Transverse colon (tissue), 4 donors: ENCODE measurements around the gene LRRC3. TPM values are rescaled to one million over a fixed set of nuclear protein-coding genes. Genes with fewer than 3 reads are reported as not detected.
"Not testable (repeated sequence)": the region's sequence is repeated elsewhere in the genome, so short reads cannot be mapped to it uniquely, and the experiment has no call there.

Experiments used
- DNase-seq: peaks from one replicate; pipeline ENCODE4 v3.0.0-alpha.2; 2019
- H3K27ac ChIP-seq, 4 donors: fragments of 200-600 bp; sonication (generic); 2 replicates each; pipeline ENCODE4 v1.5.1; 2016 to 2018; ENCODE audit warnings: inconsistent platforms in 4 of 4
- H3K27me3 ChIP-seq: fragments of 200-600 bp; sonication (generic); 2 replicates; pipeline ENCODE4 v1.5.1; 2017; ENCODE audit warnings: inconsistent platforms
- H3K36me3 ChIP-seq, 4 donors: fragments of 200-600 bp; sonication (generic); 2 replicates each; pipeline ENCODE4 v1.5.1; 2017 to 2019; ENCODE audit warnings: inconsistent platforms in 4 of 4
- H3K4me1 ChIP-seq, 4 donors: fragments of 200-600 bp; sonication (generic); 2 replicates each; pipeline ENCODE4 v1.5.1; 2017 to 2020; ENCODE audit warnings: inconsistent platforms in 4 of 4
- H3K4me3 ChIP-seq, 4 donors: fragments of 200-600 bp; sonication (generic); 1 replicate in 1 of 4; 2 replicates in 3 of 4; pipeline versions ENCODE4 v1.5.1 to v1.6.1; 2017 to 2019; ENCODE audit warnings: inconsistent platforms in 4 of 4
- H3K9me3 ChIP-seq, 2 donors: fragments of 200-600 bp; sonication (generic); 2 replicates each; pipeline ENCODE4 v1.5.1; 2017 to 2019; ENCODE audit warnings: inconsistent platforms in 2 of 2
- EP300 ChIP-seq: sonication (generic); formaldehyde crosslinking; IDR thresholded peaks from one replicate; pipeline ENCODE4 v1.6.1; 2017; ENCODE audit warnings: antibody characterized with exemption, low read depth
- POLR2A ChIP-seq: fragments of 450-650 bp; IDR thresholded peaks from one replicate; pipeline ENCODE4 v1.6.1; 2016; ENCODE audit warnings: antibody characterized with exemption, mild to moderate bottlenecking, moderate library complexity
- POLR2AphosphoS5 ChIP-seq, 3 donors: sonication (generic); formaldehyde crosslinking; IDR thresholded peaks; one replicate each; pipeline ENCODE4 v1.6.1; 2016; ENCODE audit warnings: antibody characterized with exemption in 3 of 3
- WGBS, 2 donors: methylation state at CpG; one replicate each; pipeline ENCODE4 v1.1.5; 2018; ENCODE audit warnings: low coverage in 1 of 2; 5-methylcytosine and 5-hydroxymethylcytosine counted together
- in situ Hi-C, 4 donors: fragments of 200-750 bp; cut with MboI; loops; one replicate each; pipeline versions ENCODE4 v1.15.0 to v1.15.1; 2017; ENCODE audit warnings: low sequenced_read_pairs in 3 of 4, low pct_ligation_motif_present in 1 of 4, low pct_unique_long_range_greater_than_20kb in 1 of 4
- intact Hi-C: fragments of 100-400 bp; cut with DNase I; formaldehyde crosslinking; loops from one replicate; pipeline ENCODE4 v1.15.1; 2023; ENCODE audit warnings: low total_unique reads
- total RNA-seq, 4 donors: library from RNA; depleted of rRNA; stranded (reverse); fragments of >200 nt; gene quantifications; one replicate each; pipeline ENCODE4 v1.1.0, GENCODE V29; 2016
- TF ChIP-seq, protein P1 (sequence below), 5 experiments: fragments of 200-600 bp in 3 of 5; fragments of 450-650 bp in 2 of 5; sonication (generic) in 3 of 5; IDR thresholded peaks; 1 replicate in 2 of 5; 2 replicates in 3 of 5; pipeline ENCODE4 v1.5.1; 2016 to 2017; ENCODE audit warnings: antibody characterized with exemption in 5 of 5, inconsistent platforms in 3 of 5, mild to moderate bottlenecking in 2 of 5, moderate library complexity in 1 of 5

Gene LRRC3
- total RNA-seq, 4 donors from 2014 or later = 4.4 to 6.7 (median 5.1) TPM

GRCh38 chr21:44416193-44416592 lies 39.1 kb upstream of the LRRC3 start:
- Histone ChIP-seq H3K9me3 (no peaks in the 10 kb centered on the region), H3K36me3 (no peaks in the 10 kb centered on the region), H3K27ac (no peak overlapping the region), H3K27me3 (peaks cover 17% of the 10 kb centered on the region), H3K4me1 (no peaks in the 10 kb centered on the region), H3K4me3 (no peak overlapping the region)
- intact Hi-C loops (no loop called here), in situ Hi-C loops (no loop called here)
- no peak for TF ChIP-seq POLR2AphosphoS5 (IDR thresholded peaks at IDR 0.05)
- TF ChIP-seq, protein P1, sequence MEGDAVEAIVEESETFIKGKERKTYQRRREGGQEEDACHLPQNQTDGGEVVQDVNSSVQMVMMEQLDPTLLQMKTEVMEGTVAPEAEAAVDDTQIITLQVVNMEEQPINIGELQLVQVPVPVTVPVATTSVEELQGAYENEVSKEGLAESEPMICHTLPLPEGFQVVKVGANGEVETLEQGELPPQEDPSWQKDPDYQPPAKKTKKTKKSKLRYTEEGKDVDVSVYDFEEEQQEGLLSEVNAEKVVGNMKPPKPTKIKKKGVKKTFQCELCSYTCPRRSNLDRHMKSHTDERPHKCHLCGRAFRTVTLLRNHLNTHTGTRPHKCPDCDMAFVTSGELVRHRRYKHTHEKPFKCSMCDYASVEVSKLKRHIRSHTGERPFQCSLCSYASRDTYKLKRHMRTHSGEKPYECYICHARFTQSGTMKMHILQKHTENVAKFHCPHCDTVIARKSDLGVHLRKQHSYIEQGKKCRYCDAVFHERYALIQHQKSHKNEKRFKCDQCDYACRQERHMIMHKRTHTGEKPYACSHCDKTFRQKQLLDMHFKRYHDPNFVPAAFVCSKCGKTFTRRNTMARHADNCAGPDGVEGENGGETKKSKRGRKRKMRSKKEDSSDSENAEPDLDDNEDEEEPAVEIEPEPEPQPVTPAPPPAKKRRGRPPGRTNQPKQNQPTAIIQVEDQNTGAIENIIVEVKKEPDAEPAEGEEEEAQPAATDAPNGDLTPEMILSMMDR (IDR thresholded peaks at IDR 0.05) = no peak
- TF ChIP-seq POLR2A = no peak
- TF ChIP-seq EP300 = no peak
- WGBS, 2 donors = 72% methylated on average over 8 of the region's 8 CpGs; no CpG with 5 or more reads in 1 of the 2 donors
- no peak for DNase-seq

GRCh38 chr21:44417621-44418107 lies 37.6 kb upstream of the LRRC3 start:
- H3K4me1 ChIP-seq, H3K27ac ChIP-seq, in situ Hi-C loops, H3K36me3 ChIP-seq, intact Hi-C loops, DNase-seq, H3K4me3 ChIP-seq, H3K9me3 ChIP-seq: not testable (repeated sequence)
- H3K27me3 ChIP-seq = peaks cover 17% of the 10 kb centered on the region
- whole genome bisulfite sequencing, 2 donors = 94% methylated on average over 19 of the region's 21 CpGs; no CpG with 5 or more reads in 1 of the 2 donors

DNA sequence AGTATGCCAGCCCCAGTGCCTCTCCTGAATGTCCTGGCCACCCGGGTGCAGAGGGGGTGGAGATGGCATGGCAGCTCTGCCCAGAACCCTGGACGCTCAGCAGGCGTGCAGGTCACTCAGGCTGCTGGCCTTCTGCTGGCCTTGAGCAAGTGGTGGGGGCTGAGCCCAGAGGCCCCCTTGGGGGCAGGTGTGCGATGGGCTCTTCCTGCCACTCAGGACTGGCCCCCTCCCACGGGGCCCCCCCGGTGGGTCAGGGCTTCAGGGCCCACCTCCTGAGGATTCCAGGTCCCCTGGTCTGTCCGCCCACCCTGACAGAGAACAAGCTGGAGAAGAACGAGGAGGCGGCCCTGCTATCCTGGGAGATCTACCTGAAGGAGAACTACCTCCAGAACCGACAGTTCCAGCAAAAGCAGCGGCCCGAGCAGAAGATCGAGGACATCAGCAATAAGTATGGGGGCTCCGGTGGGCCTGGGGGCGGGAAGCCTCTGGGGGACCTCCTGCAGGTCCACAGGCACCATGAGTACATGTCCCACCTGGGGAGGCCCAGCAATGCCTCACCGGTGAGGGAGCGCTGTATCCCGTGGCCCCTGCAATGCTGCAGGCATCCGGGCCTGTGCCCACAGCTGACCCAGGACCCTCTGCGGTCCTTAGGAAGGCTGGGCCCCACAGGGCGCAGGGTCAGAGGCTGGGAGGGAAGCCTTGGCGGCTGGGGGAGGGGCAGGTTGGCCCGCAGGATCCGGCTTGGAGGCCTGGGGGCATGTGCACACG lies 37.0 kb upstream of the LRRC3 start:
- H3K36me3 ChIP-seq = no peaks in the 10 kb centered on the region
- no peak overlapping the region for H3K4me3 ChIP-seq
- no peaks in the 10 kb centered on the region for H3K4me1 ChIP-seq
- no peak overlapping the region for H3K27ac ChIP-seq
- 90% methylated on average over 25 of the region's 25 CpGs; no CpG with 5 or more reads in 1 of the 2 donors for WGBS, 2 donors
- no peak for DNase-seq
- TF ChIP-seq POLR2A (no peak), POLR2AphosphoS5 (IDR thresholded peaks at IDR 0.05) (no peak)
- TF ChIP-seq, protein P1 (IDR thresholded peaks at IDR 0.05) = no peak
- no peaks in the 10 kb centered on the region for H3K9me3 ChIP-seq
- peaks cover 17% of the 10 kb centered on the region for H3K27me3 ChIP-seq
- in situ Hi-C loops (no loop called here), intact Hi-C loops (no loop called here)

DNA sequence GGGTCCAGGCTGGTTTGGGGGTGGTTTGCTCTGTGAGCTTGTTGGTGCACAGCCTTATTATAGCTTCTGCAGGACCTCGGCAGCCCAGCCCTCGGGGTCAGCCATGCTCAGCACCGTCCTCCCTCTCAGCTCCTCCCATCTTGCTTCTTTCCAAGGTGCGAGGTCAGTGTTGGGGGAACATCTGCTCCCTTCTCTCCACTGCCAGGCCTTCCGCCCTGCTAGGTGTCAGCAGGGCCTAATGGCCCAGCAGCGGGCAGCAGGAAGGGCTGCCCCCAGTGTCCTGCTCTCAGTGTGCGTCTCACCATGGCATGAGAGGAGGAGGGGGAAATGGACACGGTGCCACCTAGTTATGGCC lies 36.5 kb upstream of the LRRC3 start:
- H3K36me3 ChIP-seq = no peaks in the 10 kb centered on the region
- H3K4me1 ChIP-seq = no peaks in the 10 kb centered on the region
- H3K27me3 ChIP-seq = peaks cover 17% of the 10 kb centered on the region
- no peak overlapping the region for H3K4me3 ChIP-seq
- TF ChIP-seq EP300 (no peak), POLR2AphosphoS5 (IDR thresholded peaks at IDR 0.05) (no peak), POLR2A (no peak)
- TF ChIP-seq, protein P1 (IDR thresholded peaks at IDR 0.05) = no peak
- intact Hi-C loops = no loop called here
- 94% methylated on average over 8 of the region's 8 CpGs; no CpG with 5 or more reads in 1 of the 2 donors for WGBS, 2 donors
- H3K27ac ChIP-seq = no peak overlapping the region
- in situ Hi-C loops = no loop called here
- no peak for DNase-seq
- H3K9me3 ChIP-seq = no peaks in the 10 kb centered on the region
